NK-92 treated with Interleukin-12 subunit alpha and Interleukin-12 subunit beta, amount 100 ng/mL, for 24 hours (cell line): ENCODE data around the gene MAK.
"Not testable (repeated sequence)": the region's sequence is repeated elsewhere in the genome, so short reads cannot be mapped to it uniquely, and the experiment has no call there.

ENCODE experiments used
- DNase-seq: peaks from one replicate; lab custom pipeline; 2025; lab: John Stamatoyannopoulos, UW

MAK gene

GRCh38 chr6:10791673-10792072 lies 46.7 kb downstream of the MAK start:
- DNase-seq = no peak

GRCh38 chr6:10779076-10779475 lies 59.3 kb downstream of the MAK start:
- no peak for DNase-seq

GRCh38 chr6:10778230-10778629 lies 60.1 kb downstream of the MAK start:
- no peak for DNase-seq

GRCh38 chr6:10771371-10771894 lies 66.9 kb downstream of the MAK start:
- no peak for DNase-seq

GRCh38 chr6:10769419-10769818 lies 68.9 kb downstream of the MAK start:
- no peak for DNase-seq

GRCh38 chr6:10763006-10763405 lies 75.3 kb downstream of the MAK start:
- DNase-seq = no peak

GRCh38 chr6:10759884-10760329 lies 78.4 kb downstream of the MAK start:
- DNase-seq = no peak

- DNase-seq = no peak
Measured at GRCh38 chr6:10759312-10759839, 79.0 kb downstream of the MAK start.

GRCh38 chr6:10756085-10756484 lies 82.3 kb downstream of the MAK start:
- DNase-seq = no peak

GRCh38 chr6:10751757-10752156 lies 86.6 kb downstream of the MAK start:
- not testable (repeated sequence) for DNase-seq

- DNase-seq = not testable (repeated sequence)
Measured at GRCh38 chr6:10750568-10750967, 87.8 kb downstream of the MAK start.

- no peak for DNase-seq
Measured at GRCh38 chr6:10749734-10750133, 88.6 kb downstream of the MAK start.

GRCh38 chr6:10747251-10747972 lies 90.9 kb downstream of the MAK start, which contains the start of gene TMEM14B:
Gene TMEM14B (plus strand): TSS chr6:10747805. CDS start chr6:10749246, 1,441 bp downstream.
- peak; percentile 99 for DNase-seq

GRCh38 chr6:10746915-10747250 lies 91.5 kb downstream of the MAK start:
- DNase-seq = no peak

GRCh38 chr6:10745116-10745515 lies 93.2 kb downstream of the MAK start:
- no peak for DNase-seq

- no peak for DNase-seq
Measured at GRCh38 chr6:10743515-10743914, 94.8 kb downstream of the MAK start.

GRCh38 chr6:10742251-10742650 lies 96.1 kb downstream of the MAK start:
- no peak for DNase-seq

- DNase-seq = not testable (repeated sequence)
Measured at GRCh38 chr6:10741643-10742042, 96.7 kb downstream of the MAK start.

GRCh38 chr6:10740061-10740460 lies 98.3 kb downstream of the MAK start:
- no peak for DNase-seq

GRCh38 chr6:10736731-10737130 lies 101.6 kb downstream of the MAK start:
- no peak for DNase-seq

GRCh38 chr6:10733863-10734262 lies 104.5 kb downstream of the MAK start:
- no peak for DNase-seq

GRCh38 chr6:10733151-10733715 lies 105.1 kb downstream of the MAK start:
- DNase-seq = peak; percentile 74

- DNase-seq = no peak
Measured at GRCh38 chr6:10730254-10730653, 108.1 kb downstream of the MAK start.
